ENCODE data around the gene MYCBP2. TPM values are rescaled to one million over a fixed set of nuclear protein-coding genes. Genes with fewer than 3 reads are reported as not detected.
A peak's percentile ranks its signal among the peaks of the same experiment; 100 is the strongest.

MYCBP2 gene
- total and polyA plus RNA-seq, 5 donors: 28.0 to 88.1 (median 70.8) TPM

DNA sequence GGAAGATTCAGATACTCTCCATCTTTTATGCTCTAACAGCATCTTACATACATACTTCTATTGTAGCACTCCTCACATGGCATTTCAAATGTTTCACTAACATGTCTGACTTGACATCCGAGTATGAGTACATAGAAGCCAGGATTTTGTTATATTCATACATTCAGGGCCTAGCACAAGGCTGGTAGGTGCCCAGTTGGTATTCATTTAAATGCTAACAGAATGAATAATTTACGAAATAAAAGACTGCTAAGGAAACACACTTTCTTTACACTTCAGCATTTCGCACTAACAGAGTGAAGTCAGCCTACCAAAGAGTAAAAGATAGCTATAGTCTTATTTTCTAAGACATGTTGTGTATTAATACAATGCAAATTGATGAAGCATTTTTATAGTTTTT lies 232.1 kb downstream of the MYCBP2 start:
- H3K9me3 ChIP-seq (ENCODE audit: control insufficient read depth, low read length): no peaks in the 10 kb centered on the region
- 97% methylated on average over 3 of the region's 3 CpGs for WGBS
- DNase-seq (no peak), ATAC-seq (no peak)
- intact Hi-C loops (cut with DNase I): no loop called here
- no peaks in the 10 kb centered on the region for H3K4me1 ChIP-seq (ENCODE audit: control insufficient read depth, insufficient read depth, low read length)
- H3K27ac ChIP-seq (ENCODE audit: low read length): no peak overlapping the region
- no peaks in the 10 kb centered on the region for H3K27me3 ChIP-seq (ENCODE audit: control insufficient read depth, insufficient read depth)
- H3K4me3 ChIP-seq (ENCODE audit: low read length): no peak overlapping the region

- ATAC-seq: no peak
- no peak overlapping the region for H3K4me3 ChIP-seq (ENCODE audit: low read length)
- H3K27ac ChIP-seq (ENCODE audit: low read length): no peak overlapping the region
- DNase-seq: no peak
- no peaks in the 10 kb centered on the region for H3K27me3 ChIP-seq (ENCODE audit: control insufficient read depth, insufficient read depth)
- no peaks in the 10 kb centered on the region for H3K4me1 ChIP-seq (ENCODE audit: control insufficient read depth, insufficient read depth, low read length)
- H3K9me3 ChIP-seq (ENCODE audit: control insufficient read depth, low read length): no peaks in the 10 kb centered on the region
- intact Hi-C loops (cut with DNase I): no loop called here
- WGBS: 68% methylated on average over 1 of the region's 1 CpG
Observed at GRCh38 chr13:77093735-77094134, 233.2 kb downstream of the MYCBP2 start.

DNA sequence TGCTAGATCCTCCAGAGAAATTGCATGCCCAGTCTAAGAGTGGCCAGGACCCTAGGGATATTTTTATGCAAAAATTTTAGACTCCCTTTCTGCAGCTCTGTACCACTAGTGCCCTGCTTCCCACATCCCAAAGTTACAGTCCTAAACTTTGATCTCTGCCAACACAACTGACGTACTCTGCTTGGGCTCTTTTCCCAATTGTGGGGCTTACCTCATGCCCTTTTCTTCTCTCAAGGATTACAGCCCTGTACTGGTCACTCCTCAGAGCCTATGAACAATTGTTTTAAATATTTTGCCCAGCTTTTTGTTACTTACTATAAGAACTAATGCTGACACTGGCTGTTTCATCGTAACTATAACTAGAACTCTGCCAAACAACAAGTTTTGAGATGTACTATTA lies 242.1 kb downstream of the MYCBP2 start:
- WGBS: 93% methylated on average over 2 of the region's 2 CpGs
- intact Hi-C loops (cut with DNase I): no loop called here
- Histone ChIP-seq H3K4me3 (ENCODE audit: low read length) (no peak overlapping the region), H3K27ac (ENCODE audit: low read length) (no peak overlapping the region), H3K9me3 (ENCODE audit: control insufficient read depth, low read length) (no peaks in the 10 kb centered on the region), H3K27me3 (ENCODE audit: control insufficient read depth, insufficient read depth) (no peaks in the 10 kb centered on the region), H3K4me1 (ENCODE audit: control insufficient read depth, insufficient read depth, low read length) (no peaks in the 10 kb centered on the region)
- ATAC-seq: peak in 1 of 2 donors; percentile 19
- no peak for DNase-seq

- peak; percentile 62 to 83 for ATAC-seq
Observed at GRCh38 chr13:77079902-77080413, 246.9 kb downstream of the MYCBP2 start.

GRCh38 chr13:77067519-77067918 lies 259.4 kb downstream of the MYCBP2 start:
- Histone ChIP-seq H3K4me3 (ENCODE audit: low read length) (no peak overlapping the region), H3K27me3 (ENCODE audit: control insufficient read depth, insufficient read depth) (no peaks in the 10 kb centered on the region), H3K9me3 (ENCODE audit: control insufficient read depth, low read length) (no peaks in the 10 kb centered on the region), H3K27ac (ENCODE audit: low read length) (no peak overlapping the region), H3K4me1 (ENCODE audit: control insufficient read depth, insufficient read depth, low read length) (no peaks in the 10 kb centered on the region)
- peak; percentile 37 to 84 for ATAC-seq
- WGBS: 65% methylated on average over 2 of the region's 2 CpGs
- intact Hi-C loops (cut with DNase I): loop anchor here in 1 of 4 donors (10.0 kb wide), 1 partner anchor 117 kb away; no protein-coding TSS in a partner anchor
- no peak for DNase-seq

More at GRCh38 chr13:77079902-77080413, 246.9 kb downstream of the MYCBP2 start:
- Histone ChIP-seq H3K9me3 (ENCODE audit: control insufficient read depth, low read length) (no peaks in the 10 kb centered on the region), H3K27ac (ENCODE audit: low read length) (no peak overlapping the region), H3K27me3 (ENCODE audit: control insufficient read depth, insufficient read depth) (no peaks in the 10 kb centered on the region), H3K4me1 (ENCODE audit: control insufficient read depth, insufficient read depth, low read length) (no peaks in the 10 kb centered on the region), H3K4me3 (ENCODE audit: low read length) (no peak overlapping the region)
- intact Hi-C loops (cut with DNase I): no loop called here
- no peak for DNase-seq

DNA sequence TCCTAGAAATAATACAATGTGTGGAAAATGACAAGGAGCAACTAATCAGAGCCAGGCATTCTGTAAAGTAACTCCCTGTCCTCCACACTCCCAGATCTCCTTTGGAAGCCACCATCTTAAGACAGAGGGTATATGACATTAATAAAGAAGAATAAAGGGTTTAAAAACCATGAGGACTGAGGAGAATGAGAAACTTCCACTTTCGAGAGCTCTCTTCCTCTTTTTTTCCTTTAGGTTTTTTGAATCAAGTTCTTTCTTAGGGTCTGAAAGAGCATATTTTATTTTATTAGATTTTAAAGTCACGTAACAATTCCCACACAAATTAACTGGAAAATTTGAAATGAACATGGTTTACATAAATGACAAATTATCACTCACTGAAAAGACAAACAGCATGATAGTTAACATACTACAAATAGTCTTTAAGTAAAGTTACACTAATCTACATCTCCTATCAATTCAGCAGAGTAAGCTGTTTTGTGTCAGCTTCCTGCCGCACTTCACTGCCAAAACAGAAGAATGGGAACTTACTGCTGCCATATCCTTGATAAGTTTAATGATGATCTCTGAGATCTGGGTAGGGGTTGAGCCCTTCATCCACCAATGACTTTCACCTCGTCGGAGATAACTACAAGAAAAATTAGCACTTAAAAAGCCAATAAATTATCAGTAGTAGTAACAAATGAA lies 261.3 kb downstream of the MYCBP2 start:
- H3K4me1 ChIP-seq (ENCODE audit: control insufficient read depth, insufficient read depth, low read length): no peaks in the 10 kb centered on the region
- H3K4me3 ChIP-seq (ENCODE audit: low read length): no peak overlapping the region
- no peak for ATAC-seq
- no peaks in the 10 kb centered on the region for H3K27me3 ChIP-seq (ENCODE audit: control insufficient read depth, insufficient read depth)
- intact Hi-C loops (cut with DNase I): loop anchor here in 1 of 4 donors (10.0 kb wide), 1 partner anchor 119 kb away; no protein-coding TSS in a partner anchor
- H3K27ac ChIP-seq (ENCODE audit: low read length): no peak overlapping the region
- WGBS: 65% methylated on average over 5 of the region's 5 CpGs
- no peak for DNase-seq
- no peaks in the 10 kb centered on the region for H3K9me3 ChIP-seq (ENCODE audit: control insufficient read depth, low read length)

GRCh38 chr13:77062097-77062496 lies 264.8 kb downstream of the MYCBP2 start:
- DNase-seq: no peak
- Histone ChIP-seq H3K4me3 (ENCODE audit: low read length) (no peak overlapping the region), H3K9me3 (ENCODE audit: control insufficient read depth, low read length) (no peaks in the 10 kb centered on the region), H3K4me1 (ENCODE audit: control insufficient read depth, insufficient read depth, low read length) (no peaks in the 10 kb centered on the region), H3K27me3 (ENCODE audit: control insufficient read depth, insufficient read depth) (no peaks in the 10 kb centered on the region), H3K27ac (ENCODE audit: low read length) (no peak overlapping the region)
- WGBS: 100% methylated on average over 1 of the region's 1 CpG
- no peak for ATAC-seq
- intact Hi-C loops (cut with DNase I): loop anchor here in 1 of 4 donors (10.0 kb wide), 1 partner anchor 123 kb away; no protein-coding TSS in a partner anchor

DNA sequence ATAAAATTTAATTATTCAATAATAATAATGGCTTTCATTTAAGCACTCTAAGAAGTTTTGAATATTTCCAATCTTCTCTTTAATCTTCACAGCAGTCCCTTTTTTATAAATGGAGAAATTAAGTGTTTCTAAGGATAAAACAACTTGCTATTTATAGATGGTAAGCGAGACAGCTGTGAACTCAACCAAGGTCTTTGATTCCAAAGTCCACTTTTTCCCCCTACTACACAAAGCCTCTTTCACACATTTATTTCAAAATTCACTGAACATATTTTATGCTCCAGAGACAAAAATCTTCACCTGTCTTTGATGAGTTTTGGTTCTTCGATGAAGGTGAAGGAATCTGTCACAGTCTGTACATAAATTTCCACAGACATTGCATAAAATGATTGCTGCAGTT lies 265.5 kb downstream of the MYCBP2 start:
- Histone ChIP-seq H3K27ac (ENCODE audit: low read length) (no peak overlapping the region), H3K9me3 (ENCODE audit: control insufficient read depth, low read length) (no peaks in the 10 kb centered on the region), H3K4me3 (ENCODE audit: low read length) (no peak overlapping the region), H3K27me3 (ENCODE audit: control insufficient read depth, insufficient read depth) (no peaks in the 10 kb centered on the region), H3K4me1 (ENCODE audit: control insufficient read depth, insufficient read depth, low read length) (no peaks in the 10 kb centered on the region)
- intact Hi-C loops (cut with DNase I): loop anchor here in 1 of 4 donors (10.0 kb wide), 1 partner anchor 123 kb away; no protein-coding TSS in a partner anchor
- ATAC-seq (no peak), DNase-seq (no peak)
- WGBS: 92% methylated on average over 2 of the region's 2 CpGs

- no peaks in the 10 kb centered on the region for H3K9me3 ChIP-seq (ENCODE audit: control insufficient read depth, low read length)
- DNase-seq: no peak
- no peak for ATAC-seq
- 85% methylated on average over 3 of the region's 3 CpGs for WGBS
- H3K4me1 ChIP-seq (ENCODE audit: control insufficient read depth, insufficient read depth, low read length): no peaks in the 10 kb centered on the region
- intact Hi-C loops (cut with DNase I): no loop called here
- no peak overlapping the region for H3K27ac ChIP-seq (ENCODE audit: low read length)
- H3K27me3 ChIP-seq (ENCODE audit: control insufficient read depth, insufficient read depth): no peaks in the 10 kb centered on the region
- no peak overlapping the region for H3K4me3 ChIP-seq (ENCODE audit: low read length)
Observed at GRCh38 chr13:77056886-77057285, 270.0 kb downstream of the MYCBP2 start.

DNA sequence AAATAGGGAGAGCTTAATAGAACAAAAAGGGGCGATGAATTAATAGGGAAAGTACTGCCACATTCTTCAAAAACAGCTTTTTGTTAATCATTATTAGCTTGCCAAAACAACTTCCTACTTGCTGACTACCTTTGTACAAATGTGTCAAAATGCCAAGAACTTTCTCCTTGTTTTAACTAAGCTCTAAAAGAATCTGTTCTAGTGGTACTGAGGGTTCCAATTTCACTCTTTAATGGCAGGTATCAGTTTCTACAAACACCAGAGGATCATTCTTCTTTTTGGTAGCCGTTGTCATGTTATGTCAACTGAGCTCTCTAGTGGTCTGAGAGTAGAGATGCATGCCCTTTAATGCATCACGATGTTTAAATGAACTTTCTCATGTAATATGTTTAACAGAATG lies 270.5 kb downstream of the MYCBP2 start:
- H3K27me3 ChIP-seq (ENCODE audit: control insufficient read depth, insufficient read depth): no peaks in the 10 kb centered on the region
- H3K27ac ChIP-seq (ENCODE audit: low read length): no peak overlapping the region
- no peak for ATAC-seq
- no peak for DNase-seq
- intact Hi-C loops (cut with DNase I): no loop called here
- H3K4me1 ChIP-seq (ENCODE audit: control insufficient read depth, insufficient read depth, low read length): no peaks in the 10 kb centered on the region
- no peaks in the 10 kb centered on the region for H3K9me3 ChIP-seq (ENCODE audit: control insufficient read depth, low read length)
- no peak overlapping the region for H3K4me3 ChIP-seq (ENCODE audit: low read length)
- 66% methylated on average over 3 of the region's 3 CpGs for WGBS

- 93% methylated on average over 2 of the region's 2 CpGs for WGBS
- Histone ChIP-seq H3K4me3 (ENCODE audit: low read length) (no peak overlapping the region), H3K9me3 (ENCODE audit: control insufficient read depth, low read length) (no peaks in the 10 kb centered on the region), H3K27me3 (ENCODE audit: control insufficient read depth, insufficient read depth) (no peaks in the 10 kb centered on the region), H3K27ac (ENCODE audit: low read length) (no peak overlapping the region), H3K4me1 (ENCODE audit: control insufficient read depth, insufficient read depth, low read length) (no peaks in the 10 kb centered on the region)
- no peak for ATAC-seq
- DNase-seq: no peak
- intact Hi-C loops (cut with DNase I): no loop called here
Observed at GRCh38 chr13:77055158-77055557, 271.7 kb downstream of the MYCBP2 start.

All from right cardiac atrium (tissue), 5 donors.